Measurements from ENCODE around the gene SLC4A2.

Gene SLC4A2

GRCh38 chr7:151057506-151057988, 1.8 kb upstream of the SLC4A2 start, which contains the start of gene CDK5:
TSS of gene CDK5 (minus strand) at chr7:151057897. CDS start at chr7:151057848, 49 bp downstream.
- TF ChIP-seq CSDC2 (CRISPR knock-in tag; IDR thresholded peaks at IDR 0.05) (no peak; the same call in 1 of the 2 replicates), TOX (CRISPR knock-in tag; IDR thresholded peaks at IDR 0.05; ENCODE audit: borderline replicate concordance) (no peak), RARB (CRISPR knock-in tag; IDR thresholded peaks at IDR 0.05) (no peak), ZFP3 (CRISPR knock-in tag; IDR thresholded peaks at IDR 0.05) (no peak), ZNF70 (CRISPR knock-in tag; IDR thresholded peaks at IDR 0.05) (no peak), OSR1 (CRISPR knock-in tag; IDR thresholded peaks at IDR 0.05) (no peak), TCF4 (CRISPR knock-in tag; IDR thresholded peaks at IDR 0.05; ENCODE audit: borderline replicate concordance) (no peak), ARNTL (CRISPR knock-in tag; IDR thresholded peaks at IDR 0.05; ENCODE audit: borderline replicate concordance, low read depth) (no peak), ZFP30 (CRISPR knock-in tag; IDR thresholded peaks at IDR 0.05) (no peak), ZNF8 (CRISPR knock-in tag; IDR thresholded peaks at IDR 0.05) (no peak), CSRNP3 (CRISPR knock-in tag; IDR thresholded peaks at IDR 0.05) (no peak), SNAI2 (CRISPR knock-in tag; IDR thresholded peaks at IDR 0.05) (no peak), GLIS3 (CRISPR knock-in tag; IDR thresholded peaks at IDR 0.05) (no peak), ZNF565 (CRISPR knock-in tag; conservative IDR thresholded peaks at IDR 0.05; ENCODE audit: low read depth) (no peak), BACH2 (CRISPR knock-in tag; IDR thresholded peaks at IDR 0.05; ENCODE audit: borderline replicate concordance) (no peak)
- TF ChIP-seq, protein P1, sequence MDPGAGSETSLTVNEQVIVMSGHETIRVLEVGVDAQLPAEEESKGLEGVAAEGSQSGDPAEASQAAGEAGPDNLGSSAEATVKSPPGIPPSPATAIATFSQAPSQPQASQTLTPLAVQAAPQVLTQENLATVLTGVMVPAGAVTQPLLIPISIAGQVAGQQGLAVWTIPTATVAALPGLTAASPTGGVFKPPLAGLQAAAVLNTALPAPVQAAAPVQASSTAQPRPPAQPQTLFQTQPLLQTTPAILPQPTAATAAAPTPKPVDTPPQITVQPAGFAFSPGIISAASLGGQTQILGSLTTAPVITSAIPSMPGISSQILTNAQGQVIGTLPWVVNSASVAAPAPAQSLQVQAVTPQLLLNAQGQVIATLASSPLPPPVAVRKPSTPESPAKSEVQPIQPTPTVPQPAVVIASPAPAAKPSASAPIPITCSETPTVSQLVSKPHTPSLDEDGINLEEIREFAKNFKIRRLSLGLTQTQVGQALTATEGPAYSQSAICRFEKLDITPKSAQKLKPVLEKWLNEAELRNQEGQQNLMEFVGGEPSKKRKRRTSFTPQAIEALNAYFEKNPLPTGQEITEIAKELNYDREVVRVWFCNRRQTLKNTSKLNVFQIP (CRISPR knock-in tag; IDR thresholded peaks at IDR 0.05; ENCODE audit: borderline replicate concordance, low read depth): no peak
- TF ChIP-seq, protein P2, sequence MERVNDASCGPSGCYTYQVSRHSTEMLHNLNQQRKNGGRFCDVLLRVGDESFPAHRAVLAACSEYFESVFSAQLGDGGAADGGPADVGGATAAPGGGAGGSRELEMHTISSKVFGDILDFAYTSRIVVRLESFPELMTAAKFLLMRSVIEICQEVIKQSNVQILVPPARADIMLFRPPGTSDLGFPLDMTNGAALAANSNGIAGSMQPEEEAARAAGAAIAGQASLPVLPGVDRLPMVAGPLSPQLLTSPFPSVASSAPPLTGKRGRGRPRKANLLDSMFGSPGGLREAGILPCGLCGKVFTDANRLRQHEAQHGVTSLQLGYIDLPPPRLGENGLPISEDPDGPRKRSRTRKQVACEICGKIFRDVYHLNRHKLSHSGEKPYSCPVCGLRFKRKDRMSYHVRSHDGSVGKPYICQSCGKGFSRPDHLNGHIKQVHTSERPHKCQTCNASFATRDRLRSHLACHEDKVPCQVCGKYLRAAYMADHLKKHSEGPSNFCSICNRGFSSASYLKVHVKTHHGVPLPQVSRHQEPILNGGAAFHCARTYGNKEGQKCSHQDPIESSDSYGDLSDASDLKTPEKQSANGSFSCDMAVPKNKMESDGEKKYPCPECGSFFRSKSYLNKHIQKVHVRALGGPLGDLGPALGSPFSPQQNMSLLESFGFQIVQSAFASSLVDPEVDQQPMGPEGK (CRISPR knock-in tag; IDR thresholded peaks at IDR 0.05; ENCODE audit: borderline replicate concordance): no peak

GRCh38 chr7:151057989-151058780, 1.2 kb upstream of the SLC4A2 start:
- ATAC-seq: peak; percentile 91
- TF ChIP-seq GLIS3 (CRISPR knock-in tag; IDR thresholded peaks at IDR 0.05) (no peak), ARNTL (CRISPR knock-in tag; IDR thresholded peaks at IDR 0.05; ENCODE audit: borderline replicate concordance, low read depth) (no peak), BACH2 (CRISPR knock-in tag; IDR thresholded peaks at IDR 0.05; ENCODE audit: borderline replicate concordance) (no peak), ZFP30 (CRISPR knock-in tag; IDR thresholded peaks at IDR 0.05) (no peak), ZNF70 (CRISPR knock-in tag; IDR thresholded peaks at IDR 0.05) (no peak), ZFP3 (CRISPR knock-in tag; IDR thresholded peaks at IDR 0.05) (peak; percentile 52; the same call in 1 of the 2 replicates), ESRRG (CRISPR knock-in tag; IDR thresholded peaks at IDR 0.05) (no peak), CSRNP3 (CRISPR knock-in tag; IDR thresholded peaks at IDR 0.05) (peak; percentile 52; the same call in 1 of the 2 replicates), CREB5 (CRISPR knock-in tag; IDR thresholded peaks at IDR 0.05; ENCODE audit: low read depth) (0 out of 2 replicates have a peak, but pooled peaks have one; percentile 23), RARB (CRISPR knock-in tag; IDR thresholded peaks at IDR 0.05) (no peak), CSDC2 (CRISPR knock-in tag; IDR thresholded peaks at IDR 0.05) (0 out of 2 replicates have a peak, but pooled peaks have one; percentile 51)
- TF ChIP-seq, protein P3, sequence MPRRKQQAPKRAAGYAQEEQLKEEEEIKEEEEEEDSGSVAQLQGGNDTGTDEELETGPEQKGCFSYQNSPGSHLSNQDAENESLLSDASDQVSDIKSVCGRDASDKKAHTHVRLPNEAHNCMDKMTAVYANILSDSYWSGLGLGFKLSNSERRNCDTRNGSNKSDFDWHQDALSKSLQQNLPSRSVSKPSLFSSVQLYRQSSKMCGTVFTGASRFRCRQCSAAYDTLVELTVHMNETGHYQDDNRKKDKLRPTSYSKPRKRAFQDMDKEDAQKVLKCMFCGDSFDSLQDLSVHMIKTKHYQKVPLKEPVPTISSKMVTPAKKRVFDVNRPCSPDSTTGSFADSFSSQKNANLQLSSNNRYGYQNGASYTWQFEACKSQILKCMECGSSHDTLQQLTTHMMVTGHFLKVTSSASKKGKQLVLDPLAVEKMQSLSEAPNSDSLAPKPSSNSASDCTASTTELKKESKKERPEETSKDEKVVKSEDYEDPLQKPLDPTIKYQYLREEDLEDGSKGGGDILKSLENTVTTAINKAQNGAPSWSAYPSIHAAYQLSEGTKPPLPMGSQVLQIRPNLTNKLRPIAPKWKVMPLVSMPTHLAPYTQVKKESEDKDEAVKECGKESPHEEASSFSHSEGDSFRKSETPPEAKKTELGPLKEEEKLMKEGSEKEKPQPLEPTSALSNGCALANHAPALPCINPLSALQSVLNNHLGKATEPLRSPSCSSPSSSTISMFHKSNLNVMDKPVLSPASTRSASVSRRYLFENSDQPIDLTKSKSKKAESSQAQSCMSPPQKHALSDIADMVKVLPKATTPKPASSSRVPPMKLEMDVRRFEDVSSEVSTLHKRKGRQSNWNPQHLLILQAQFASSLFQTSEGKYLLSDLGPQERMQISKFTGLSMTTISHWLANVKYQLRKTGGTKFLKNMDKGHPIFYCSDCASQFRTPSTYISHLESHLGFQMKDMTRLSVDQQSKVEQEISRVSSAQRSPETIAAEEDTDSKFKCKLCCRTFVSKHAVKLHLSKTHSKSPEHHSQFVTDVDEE (CRISPR knock-in tag; IDR thresholded peaks at IDR 0.05): no peak; the same call in 1 of the 2 replicates
- TF ChIP-seq, protein P1 (CRISPR knock-in tag; IDR thresholded peaks at IDR 0.05; ENCODE audit: borderline replicate concordance, low read depth): no peak

More at GRCh38 chr7:151057506-151057988, 1.8 kb upstream of the SLC4A2 start, which contains the start of gene CDK5:
- peak; percentile 34 for ATAC-seq
